ENCODE results near the gene TUT7.
"Not testable (repeated sequence)": the region's sequence is repeated elsewhere in the genome, so short reads cannot be mapped to it uniquely, and the experiment has no call there.

TUT7 gene

DNA sequence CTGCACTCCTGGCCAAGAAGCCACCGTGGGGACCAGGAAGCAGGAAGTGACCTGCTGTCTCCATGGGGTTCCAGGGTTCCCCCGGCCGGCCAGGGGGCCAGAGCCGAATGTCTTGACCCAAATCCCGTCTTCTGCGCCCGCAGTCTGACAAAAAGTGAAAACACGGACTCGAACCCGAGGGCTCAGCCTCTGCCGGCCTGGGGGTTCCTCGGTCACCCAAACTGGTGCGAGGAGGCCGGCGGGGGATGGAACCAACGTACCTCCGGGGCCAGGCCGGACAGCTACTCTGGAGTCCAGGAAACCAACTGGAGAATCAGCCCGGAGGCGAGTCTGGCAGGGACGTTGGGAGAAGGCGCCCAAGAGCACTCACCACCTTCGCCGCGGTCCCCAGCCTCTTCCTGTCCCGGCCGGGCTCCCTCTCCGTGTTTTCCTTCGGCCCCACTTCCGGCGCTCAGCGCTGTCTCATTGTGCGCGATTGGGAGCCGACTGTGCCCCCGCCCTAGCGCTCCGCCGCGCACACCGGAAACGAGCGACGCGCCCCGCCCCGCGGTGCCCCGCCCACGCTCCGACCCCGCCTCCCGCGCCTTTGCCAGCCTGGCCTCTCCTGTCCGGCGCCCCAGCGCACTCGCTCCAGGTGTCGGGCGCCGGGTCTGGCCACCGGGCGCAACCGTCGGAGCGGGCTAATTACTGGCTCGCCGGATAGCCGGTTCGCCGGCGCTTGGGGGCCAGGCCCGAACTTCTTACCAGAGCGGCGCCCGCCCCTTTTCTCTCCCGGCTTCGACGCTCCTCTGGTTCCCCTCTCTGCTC lies at the start of gene TUT7:
Gene TUT7, minus strand, starts transcription at position 400 of the 807 bp plus-strand sequence. CDS start 1,211 bp downstream, outside the sequence.
- H3F3A ChIP-seq (ENCODE audit: control insufficient read depth, insufficient read depth), result peaks cover 7% of the 10 kb centered on the region
- peak within 1 kb of the TSS; percentile 75 for H3K4me2 ChIP-seq (ENCODE audit: low read length)
- peak within 1 kb of the TSS; percentile 89 for H3K4me3 ChIP-seq (ENCODE audit: low read length)
- no peaks in the 10 kb centered on the region for H4K20me1 ChIP-seq (ENCODE audit: control insufficient read depth, insufficient read depth, low read depth, low read length)
- peaks cover 48% of the 10 kb centered on the region for H3K79me2 ChIP-seq (ENCODE audit: control insufficient read depth, low read length)
- H3K27ac ChIP-seq (ENCODE audit: low read depth, low read length), result peak within 1 kb of the TSS; percentile 90
- no peaks in the 10 kb centered on the region for H3K9me2 ChIP-seq (replicated peaks; ENCODE audit: control insufficient read depth, low read length)
- peaks cover 24% of the 10 kb centered on the region for H3K4me1 ChIP-seq (ENCODE audit: control insufficient read depth, low read length)
- H3K36me3 ChIP-seq (ENCODE audit: control insufficient read depth, low read length), result peaks cover 29% of the 10 kb centered on the region
- H3K27me3 ChIP-seq (ENCODE audit: control insufficient read depth, low read length), result no peaks in the 10 kb centered on the region
- H3K9me3 ChIP-seq (ENCODE audit: control insufficient read depth, insufficient read depth, low read length), result no peaks in the 10 kb centered on the region
- no peak for TF ChIP-seq EZH2phosphoT487 (IDR thresholded peaks at IDR 0.05; ENCODE audit: borderline replicate concordance, low read length)
- TF ChIP-seq, protein P1, sequence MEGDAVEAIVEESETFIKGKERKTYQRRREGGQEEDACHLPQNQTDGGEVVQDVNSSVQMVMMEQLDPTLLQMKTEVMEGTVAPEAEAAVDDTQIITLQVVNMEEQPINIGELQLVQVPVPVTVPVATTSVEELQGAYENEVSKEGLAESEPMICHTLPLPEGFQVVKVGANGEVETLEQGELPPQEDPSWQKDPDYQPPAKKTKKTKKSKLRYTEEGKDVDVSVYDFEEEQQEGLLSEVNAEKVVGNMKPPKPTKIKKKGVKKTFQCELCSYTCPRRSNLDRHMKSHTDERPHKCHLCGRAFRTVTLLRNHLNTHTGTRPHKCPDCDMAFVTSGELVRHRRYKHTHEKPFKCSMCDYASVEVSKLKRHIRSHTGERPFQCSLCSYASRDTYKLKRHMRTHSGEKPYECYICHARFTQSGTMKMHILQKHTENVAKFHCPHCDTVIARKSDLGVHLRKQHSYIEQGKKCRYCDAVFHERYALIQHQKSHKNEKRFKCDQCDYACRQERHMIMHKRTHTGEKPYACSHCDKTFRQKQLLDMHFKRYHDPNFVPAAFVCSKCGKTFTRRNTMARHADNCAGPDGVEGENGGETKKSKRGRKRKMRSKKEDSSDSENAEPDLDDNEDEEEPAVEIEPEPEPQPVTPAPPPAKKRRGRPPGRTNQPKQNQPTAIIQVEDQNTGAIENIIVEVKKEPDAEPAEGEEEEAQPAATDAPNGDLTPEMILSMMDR (IDR thresholded peaks at IDR 0.05; ENCODE audit: low read depth, low read length, poor library complexity, severe bottlenecking), result no peak

DNA sequence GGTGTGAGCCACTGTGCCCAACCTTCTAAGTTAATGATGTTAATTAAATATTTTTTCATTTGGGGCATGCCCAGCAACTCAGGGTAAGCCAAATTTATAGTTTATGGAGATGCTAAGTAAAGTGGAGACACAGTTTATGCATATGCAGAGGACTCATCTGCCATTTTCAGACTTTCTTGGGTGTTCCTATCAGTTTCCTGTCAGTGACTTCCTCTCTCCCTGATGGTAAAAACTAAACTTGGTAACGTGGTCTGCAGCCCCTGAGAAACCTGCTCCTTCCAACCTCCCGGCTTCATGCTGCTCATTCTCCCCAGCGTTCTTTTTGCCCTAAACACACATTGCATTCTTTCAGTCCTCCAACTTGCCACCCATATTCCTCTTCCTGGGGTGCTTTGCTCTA lies 48.4 kb upstream of the TUT7 start:
- H3K4me1 ChIP-seq (ENCODE audit: control insufficient read depth, low read length), result no peaks in the 10 kb centered on the region
- H3F3A ChIP-seq (ENCODE audit: control insufficient read depth, insufficient read depth), result no peaks in the 10 kb centered on the region
- H3K27me3 ChIP-seq (ENCODE audit: control insufficient read depth, low read length), result peaks cover 32% of the 10 kb centered on the region
- H3K36me3 ChIP-seq (ENCODE audit: control insufficient read depth, low read length), result no peaks in the 10 kb centered on the region
- H3K9me3 ChIP-seq (ENCODE audit: control insufficient read depth, insufficient read depth, low read length), result no peaks in the 10 kb centered on the region
- H3K79me2 ChIP-seq (ENCODE audit: control insufficient read depth, low read length), result no peaks in the 10 kb centered on the region
- H3K4me2 ChIP-seq (ENCODE audit: low read length), result no peak overlapping the region
- no peaks in the 10 kb centered on the region for H3K9me2 ChIP-seq (replicated peaks; ENCODE audit: control insufficient read depth, low read length)
- H3K27ac ChIP-seq (ENCODE audit: low read depth, low read length), result no peak overlapping the region
- no peak overlapping the region for H3K4me3 ChIP-seq (ENCODE audit: low read length)
- TF ChIP-seq, protein P1 (IDR thresholded peaks at IDR 0.05; ENCODE audit: low read depth, low read length, poor library complexity, severe bottlenecking), result no peak
- TF ChIP-seq EZH2phosphoT487 (IDR thresholded peaks at IDR 0.05; ENCODE audit: borderline replicate concordance, low read length), result no peak
- H4K20me1 ChIP-seq (ENCODE audit: control insufficient read depth, insufficient read depth, low read depth, low read length), result no peaks in the 10 kb centered on the region

GRCh38 chr9:86396412-86396811 lies 42.2 kb upstream of the TUT7 start:
- H3K36me3 ChIP-seq (ENCODE audit: control insufficient read depth, low read length), result no peaks in the 10 kb centered on the region
- no peak overlapping the region for H3K27ac ChIP-seq (ENCODE audit: low read depth, low read length)
- no peak overlapping the region for H3K4me3 ChIP-seq (ENCODE audit: low read length)
- H4K20me1 ChIP-seq (ENCODE audit: control insufficient read depth, insufficient read depth, low read depth, low read length), result no peaks in the 10 kb centered on the region
- no peaks in the 10 kb centered on the region for H3F3A ChIP-seq (ENCODE audit: control insufficient read depth, insufficient read depth)
- no peaks in the 10 kb centered on the region for H3K9me2 ChIP-seq (replicated peaks; ENCODE audit: control insufficient read depth, low read length)
- no peaks in the 10 kb centered on the region for H3K27me3 ChIP-seq (ENCODE audit: control insufficient read depth, low read length)
- H3K4me1 ChIP-seq (ENCODE audit: control insufficient read depth, low read length), result no peaks in the 10 kb centered on the region
- no peaks in the 10 kb centered on the region for H3K9me3 ChIP-seq (ENCODE audit: control insufficient read depth, insufficient read depth, low read length)
- TF ChIP-seq EZH2phosphoT487 (IDR thresholded peaks at IDR 0.05; ENCODE audit: borderline replicate concordance, low read length), result no peak
- TF ChIP-seq, protein P1 (IDR thresholded peaks at IDR 0.05; ENCODE audit: low read depth, low read length, poor library complexity, severe bottlenecking), result no peak
- H3K4me2 ChIP-seq (ENCODE audit: low read length), result no peak overlapping the region
- no peaks in the 10 kb centered on the region for H3K79me2 ChIP-seq (ENCODE audit: control insufficient read depth, low read length)

DNA sequence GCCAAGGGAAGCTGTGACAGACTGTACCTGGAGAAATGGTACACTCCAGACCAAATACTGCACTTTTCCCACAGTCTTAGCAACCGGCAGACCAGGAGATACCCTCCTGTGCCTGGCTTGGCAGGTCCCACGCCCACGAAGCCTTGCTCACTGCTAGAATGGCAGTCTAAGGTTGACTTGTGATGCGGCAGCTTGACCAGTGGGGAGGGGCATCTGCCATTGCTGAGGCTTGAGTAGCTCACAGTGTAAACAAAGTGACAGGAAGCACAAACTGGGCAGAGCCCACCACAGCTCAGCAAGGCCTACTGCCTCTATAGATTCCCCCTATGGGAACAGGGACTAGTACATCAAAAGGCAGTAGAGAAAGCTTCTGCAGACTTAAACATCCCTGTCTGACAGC lies 36.0 kb upstream of the TUT7 start:
- H3K27ac ChIP-seq (ENCODE audit: low read depth, low read length); H3K4me3 ChIP-seq (ENCODE audit: low read length); H4K20me1 ChIP-seq (ENCODE audit: control insufficient read depth, insufficient read depth, low read depth, low read length); H3K36me3 ChIP-seq (ENCODE audit: control insufficient read depth, low read length); H3K9me2 ChIP-seq (replicated peaks; ENCODE audit: control insufficient read depth, low read length); H3F3A ChIP-seq (ENCODE audit: control insufficient read depth, insufficient read depth); H3K4me2 ChIP-seq (ENCODE audit: low read length); H3K9me3 ChIP-seq (ENCODE audit: control insufficient read depth, insufficient read depth, low read length); H3K79me2 ChIP-seq (ENCODE audit: control insufficient read depth, low read length); H3K27me3 ChIP-seq (ENCODE audit: control insufficient read depth, low read length); H3K4me1 ChIP-seq (ENCODE audit: control insufficient read depth, low read length): not testable (repeated sequence)
